Activated CD4-positive, alpha-beta memory T cell treated with anti-CD3 and anti-CD28 coated beads, Interleukin-2, amount 10 ng/mL, durations not matched to agents 7 days and 5 days (primary cell): ENCODE measurements around the gene CNTNAP2. TPM values are rescaled to one million over a fixed set of nuclear protein-coding genes. Genes with fewer than 3 reads are reported as not detected.

Experiments
- CTCF ChIA-PET: fragments of 350-600 bp; sonication (Branson Sonifier 250); formaldehyde crosslinking; loops from one replicate; lab custom pipeline; 2021; ENCODE audit warnings: antibody characterized with exemption, inconsistent platforms; lab: Charles Lee
- POLR2A ChIA-PET: fragments of 350-600 bp; sonication (Branson Sonifier 250); formaldehyde crosslinking; loops from one replicate; lab custom pipeline; 2021; ENCODE audit warnings: antibody characterized with exemption; lab: Charles Lee
- DNase-seq: peaks from one replicate; pipeline ENCODE4 v3.0.0-alpha.2; 2020
- H3K27ac Mint-ChIP-seq: one replicate; pipeline ENCODE4 v1.8.0; 2021; ENCODE audit warnings: mild to moderate bottlenecking, mixed read lengths
- H3K27me3 Mint-ChIP-seq: one replicate; pipeline ENCODE4 v1.8.0; 2021; ENCODE audit warnings: mixed read lengths
- H3K36me3 Mint-ChIP-seq: one replicate; pipeline ENCODE4 v1.8.0; 2021; ENCODE audit warnings: low read depth, mixed read lengths
- H3K4me1 Mint-ChIP-seq: one replicate; pipeline ENCODE4 v1.8.0; 2021; ENCODE audit warnings: mixed read lengths
- H3K4me3 Mint-ChIP-seq: one replicate; pipeline ENCODE4 v1.8.0; 2021; ENCODE audit warnings: mild to moderate bottlenecking, mixed read lengths
- H3K9me3 Mint-ChIP-seq: one replicate; pipeline ENCODE4 v1.8.0; 2021; ENCODE audit warnings: mixed read lengths
- total RNA-seq, 2 experiments: library from RNA; stranded (reverse); gene quantifications; one replicate each; pipeline ENCODE4 v1.2.3, GENCODE V29; 2021

Gene CNTNAP2
- total RNA-seq, 2 experiments from 2014 or later: not detected

DNA sequence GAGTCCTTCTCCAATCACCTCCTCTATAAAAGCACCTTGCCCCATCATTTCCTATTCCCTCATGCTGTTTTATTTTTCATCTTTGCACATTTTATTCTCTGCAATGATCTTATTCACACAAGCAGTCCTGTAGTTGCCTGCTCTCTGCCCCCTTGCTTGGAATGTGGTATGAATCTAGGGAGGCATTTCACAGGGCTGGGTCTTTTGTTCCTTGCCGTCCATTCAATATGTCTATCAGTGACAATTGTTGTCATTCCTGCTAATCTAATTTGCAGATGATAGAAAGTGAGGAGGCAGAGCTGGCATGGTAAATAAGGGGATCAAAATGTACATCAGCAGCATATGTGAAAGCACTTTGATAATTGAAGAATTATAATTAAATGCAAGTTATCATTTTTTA, 2227.8 kb downstream of the CNTNAP2 start:
- H3K27me3 Mint-ChIP-seq: peaks cover 30% of the 10 kb centered on the region
- H3K9me3 Mint-ChIP-seq: no peaks in the 10 kb centered on the region
- POLR2A ChIA-PET: no interaction called here
- H3K36me3 Mint-ChIP-seq: no peaks in the 10 kb centered on the region
- H3K4me3 Mint-ChIP-seq: no peak overlapping the region
- CTCF ChIA-PET: no interaction called here
- no peaks in the 10 kb centered on the region for H3K4me1 Mint-ChIP-seq
- DNase-seq: no peak
- H3K27ac Mint-ChIP-seq: no peak overlapping the region

DNA sequence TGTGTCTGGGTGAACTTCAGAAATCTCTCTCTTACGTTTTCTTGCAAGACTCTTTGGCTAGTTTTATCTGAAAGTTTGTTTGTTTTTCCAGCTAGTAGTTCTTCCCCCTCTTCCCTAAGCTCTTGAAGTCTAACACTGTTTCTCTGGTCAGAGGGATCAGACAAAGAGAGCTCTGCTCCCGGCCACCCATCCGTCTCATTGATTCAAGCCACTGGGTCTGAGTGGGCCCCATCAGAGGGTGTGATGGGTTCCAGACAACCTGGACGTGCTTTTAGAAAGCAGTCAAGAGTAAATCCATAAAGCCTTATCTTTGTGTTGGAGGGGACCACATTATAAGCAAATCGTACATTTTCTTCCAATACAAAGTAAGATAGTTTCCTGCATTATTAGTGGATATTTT, 2231.4 kb downstream of the CNTNAP2 start:
- Mint-ChIP-seq H3K9me3 (no peaks in the 10 kb centered on the region), H3K27me3 (peaks cover 4% of the 10 kb centered on the region), H3K4me1 (no peaks in the 10 kb centered on the region), H3K36me3 (no peaks in the 10 kb centered on the region), H3K4me3 (no peak overlapping the region), H3K27ac (no peak overlapping the region)
- CTCF ChIA-PET: no interaction called here
- POLR2A ChIA-PET: no interaction called here
- no peak for DNase-seq

DNA sequence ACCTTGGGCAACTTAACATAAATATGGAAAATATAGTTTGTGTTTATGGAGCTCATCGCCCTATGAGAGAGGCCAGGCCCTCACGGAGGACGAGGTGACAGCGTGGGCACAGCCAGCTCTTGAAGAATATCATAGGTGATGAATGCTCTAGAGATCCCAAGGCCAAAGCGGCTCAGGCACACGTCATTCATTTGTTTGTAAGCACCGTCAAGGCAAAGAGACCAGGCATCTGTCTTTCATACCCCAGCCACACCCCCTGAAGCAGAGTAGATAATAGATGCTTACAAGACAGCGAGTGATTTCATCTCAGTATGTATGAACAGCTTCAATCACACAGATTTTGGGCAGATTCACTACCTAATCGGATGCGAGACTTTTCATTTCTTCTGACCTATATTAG, 2231.9 kb downstream of the CNTNAP2 start:
- ChIA-PET CTCF (no interaction called here), POLR2A (no interaction called here)
- Mint-ChIP-seq H3K27me3 (peaks cover 2% of the 10 kb centered on the region), H3K36me3 (no peaks in the 10 kb centered on the region), H3K4me3 (no peak overlapping the region), H3K4me1 (no peaks in the 10 kb centered on the region), H3K9me3 (no peaks in the 10 kb centered on the region), H3K27ac (no peak overlapping the region)
- no peak for DNase-seq

DNA sequence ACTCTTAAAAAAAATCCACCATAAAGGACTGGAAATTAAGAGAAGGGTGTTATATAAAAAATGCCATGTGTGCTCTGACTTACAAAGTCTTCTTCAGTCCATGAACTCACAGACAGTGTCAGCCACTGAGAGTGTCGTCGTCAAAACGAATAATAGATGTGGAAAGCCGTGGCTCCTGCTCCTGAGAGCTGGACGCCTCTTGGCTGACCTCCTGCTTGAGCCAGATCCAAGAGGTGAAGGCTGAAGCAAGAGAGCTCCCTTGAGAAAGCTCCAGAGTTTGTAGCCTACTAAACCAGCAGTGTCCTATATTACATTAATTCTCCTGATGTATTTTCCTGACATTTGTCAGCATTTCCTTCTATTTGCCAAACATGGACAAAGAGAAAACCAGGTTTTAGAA, 2239.7 kb downstream of the CNTNAP2 start:
- Mint-ChIP-seq H3K27ac (no peak overlapping the region), H3K4me3 (no peak overlapping the region), H3K9me3 (no peaks in the 10 kb centered on the region), H3K4me1 (no peaks in the 10 kb centered on the region), H3K36me3 (no peaks in the 10 kb centered on the region), H3K27me3 (peaks cover 4% of the 10 kb centered on the region)
- ChIA-PET CTCF (no interaction called here), POLR2A (no interaction called here)
- no peak for DNase-seq

DNA sequence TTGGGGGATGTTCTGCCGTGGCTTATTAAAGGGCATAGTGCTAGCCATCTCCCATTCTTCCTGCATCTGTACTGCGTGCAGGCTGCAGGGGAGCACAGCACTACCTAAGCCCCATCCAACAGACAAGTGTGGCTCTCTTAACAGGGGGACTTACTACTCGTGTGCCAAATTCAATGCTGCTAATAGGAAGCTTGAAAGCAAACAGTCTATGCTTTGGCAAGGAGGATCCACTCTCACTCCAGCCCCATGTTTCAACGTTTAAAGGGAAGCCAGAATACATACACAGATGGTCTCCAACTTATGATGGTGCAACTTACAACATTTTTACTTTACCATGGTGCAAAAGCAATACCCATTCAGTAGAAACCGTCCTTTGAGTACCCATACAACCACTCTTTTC, 2245.9 kb downstream of the CNTNAP2 start:
- DNase-seq: no peak
- no peaks in the 10 kb centered on the region for H3K9me3 Mint-ChIP-seq
- no peaks in the 10 kb centered on the region for H3K4me1 Mint-ChIP-seq
- H3K27me3 Mint-ChIP-seq: peaks cover 2% of the 10 kb centered on the region
- H3K36me3 Mint-ChIP-seq: no peaks in the 10 kb centered on the region
- no peak overlapping the region for H3K27ac Mint-ChIP-seq
- H3K4me3 Mint-ChIP-seq: no peak overlapping the region
- POLR2A ChIA-PET: no interaction called here
- CTCF ChIA-PET: no interaction called here

DNA sequence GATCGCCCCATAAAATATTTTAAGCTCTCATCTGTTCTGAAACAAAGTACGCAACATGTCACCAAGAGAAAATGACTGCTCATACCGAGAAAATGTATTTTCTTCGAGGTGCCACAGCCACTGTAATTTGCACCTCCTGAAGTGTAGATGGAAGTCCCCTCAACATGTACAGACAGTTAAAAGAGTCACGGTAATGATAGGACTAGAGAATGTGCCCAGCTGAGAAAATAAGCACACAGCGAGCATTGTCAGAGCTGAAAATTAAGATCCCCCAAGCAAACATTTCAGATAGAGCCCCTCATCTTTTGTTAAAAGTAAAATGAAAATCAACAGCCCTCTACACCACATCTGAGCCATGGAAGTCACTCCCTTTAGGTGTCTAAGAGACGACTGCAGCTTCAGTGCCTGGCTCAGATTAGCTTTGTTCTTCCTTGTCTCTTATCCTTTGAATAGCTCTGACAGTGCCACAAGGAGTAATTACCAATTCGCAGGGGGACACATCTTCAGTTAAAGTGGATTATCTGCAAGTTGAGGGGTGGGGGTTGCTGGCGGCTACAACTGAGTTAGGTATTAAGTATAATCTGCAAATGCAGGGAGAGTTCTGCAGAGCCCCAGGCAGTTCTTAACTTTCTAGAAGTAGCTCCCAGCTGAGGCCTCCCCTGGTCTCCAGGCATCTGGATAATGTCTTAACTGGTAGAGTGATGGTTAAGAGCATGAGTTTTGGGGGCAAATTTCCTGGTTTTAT, 2251.3 kb downstream of the CNTNAP2 start:
- H3K27me3 Mint-ChIP-seq: no peaks in the 10 kb centered on the region
- DNase-seq: no peak
- H3K9me3 Mint-ChIP-seq: no peaks in the 10 kb centered on the region
- H3K27ac Mint-ChIP-seq: no peak overlapping the region
- H3K4me3 Mint-ChIP-seq: no peak overlapping the region
- no peaks in the 10 kb centered on the region for H3K36me3 Mint-ChIP-seq
- POLR2A ChIA-PET: no interaction called here
- CTCF ChIA-PET: no interaction called here
- no peaks in the 10 kb centered on the region for H3K4me1 Mint-ChIP-seq

DNA sequence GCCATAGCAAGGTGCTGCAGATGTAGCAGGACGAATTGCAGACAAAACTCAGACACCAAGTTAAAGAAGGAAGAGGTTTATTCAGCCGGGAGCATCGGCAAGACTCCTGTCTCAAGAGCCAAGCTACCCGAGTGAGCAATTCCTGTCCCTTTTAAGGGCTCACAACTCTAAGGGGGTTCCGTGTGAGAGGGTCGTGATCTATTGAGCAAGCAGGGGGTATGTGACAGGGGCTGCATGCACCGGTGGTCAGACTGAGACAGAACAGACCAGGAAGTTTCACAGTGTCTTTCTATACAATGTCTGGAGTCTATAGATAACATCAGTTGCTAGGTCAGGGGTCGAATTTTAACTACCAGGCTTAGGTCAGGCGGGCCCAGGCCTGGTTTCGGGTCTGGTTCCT, 2252.0 kb downstream of the CNTNAP2 start:
- no peaks in the 10 kb centered on the region for H3K27me3 Mint-ChIP-seq
- H3K27ac Mint-ChIP-seq: no peak overlapping the region
- ChIA-PET CTCF (no interaction called here), POLR2A (no interaction called here)
- no peak overlapping the region for H3K4me3 Mint-ChIP-seq
- DNase-seq: no peak
- no peaks in the 10 kb centered on the region for H3K36me3 Mint-ChIP-seq
- H3K4me1 Mint-ChIP-seq: no peaks in the 10 kb centered on the region
- no peaks in the 10 kb centered on the region for H3K9me3 Mint-ChIP-seq

DNA sequence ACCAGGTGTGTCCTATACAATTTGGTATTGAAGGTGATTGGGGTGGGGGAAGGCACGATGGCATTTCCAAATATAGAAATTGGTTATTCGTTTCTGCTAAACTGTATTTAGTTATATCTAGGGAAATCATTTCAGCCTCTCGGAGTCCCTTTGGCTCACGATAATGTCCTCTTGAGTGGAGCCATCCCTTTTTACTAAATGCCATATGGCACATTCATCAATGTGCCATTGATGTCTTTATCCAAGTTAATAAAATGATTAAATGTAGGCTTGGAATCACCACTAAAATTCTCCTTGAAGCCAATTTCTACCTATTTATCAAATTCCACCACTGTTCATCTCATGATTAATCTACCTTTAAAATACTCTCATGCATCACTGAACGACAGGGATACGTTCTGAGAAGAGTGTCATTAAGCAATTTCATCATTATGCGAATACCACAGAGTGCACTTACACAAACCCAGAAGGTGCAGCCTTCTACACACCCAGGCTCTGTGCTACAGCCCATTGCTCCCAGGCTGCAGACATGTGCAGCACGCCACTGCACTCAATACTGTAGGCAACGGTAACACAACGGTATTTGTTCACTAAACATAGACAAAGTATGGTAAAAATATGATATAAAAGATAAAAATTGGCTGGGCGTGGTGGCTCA, 2254.8 kb downstream of the CNTNAP2 start:
- Mint-ChIP-seq H3K4me1 (no peaks in the 10 kb centered on the region), H3K27ac (no peak overlapping the region), H3K4me3 (no peak overlapping the region), H3K36me3 (no peaks in the 10 kb centered on the region), H3K27me3 (no peaks in the 10 kb centered on the region), H3K9me3 (no peaks in the 10 kb centered on the region)
- ChIA-PET POLR2A (no interaction called here), CTCF (no interaction called here)
- DNase-seq: no peak

DNA sequence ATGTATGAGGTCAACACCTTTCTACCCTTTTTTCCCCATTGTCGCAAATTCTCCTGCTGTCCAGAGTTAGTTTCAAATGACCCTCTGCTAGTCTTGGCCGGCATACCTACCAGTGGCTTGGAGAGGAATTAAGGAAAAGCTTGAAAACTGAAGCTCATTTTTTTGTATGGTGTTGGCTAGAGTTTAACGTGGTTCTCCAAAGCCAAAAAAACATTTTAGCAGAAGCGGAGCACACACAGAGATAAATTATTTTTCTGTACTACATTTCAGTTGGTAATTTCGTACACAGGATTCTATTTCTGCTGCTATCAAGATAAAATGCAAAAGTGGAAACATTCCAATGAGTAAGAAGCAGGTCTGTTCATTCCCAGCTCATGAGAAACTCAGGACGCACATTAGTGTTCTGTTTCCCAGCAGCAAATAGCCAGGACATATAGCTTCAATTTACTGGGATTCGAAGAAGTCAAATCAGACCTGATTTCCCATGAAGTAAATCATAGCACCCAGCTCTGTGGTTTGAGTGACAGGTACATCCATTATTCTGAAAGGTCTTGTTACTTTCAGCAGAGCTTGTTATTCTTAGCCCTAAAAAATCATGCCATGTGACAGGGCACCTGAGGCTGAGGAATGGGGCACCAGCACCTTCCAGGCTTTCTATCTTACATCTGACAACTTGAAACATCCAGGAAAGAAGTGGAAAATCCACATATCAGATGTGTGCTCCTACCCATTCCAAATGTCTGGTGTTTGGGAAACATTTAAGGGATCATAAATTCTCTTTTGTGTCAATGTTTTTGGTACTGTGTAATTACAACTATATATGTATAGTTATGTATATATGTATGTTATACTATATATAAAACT, 2258.0 kb downstream of the CNTNAP2 start:
- no peaks in the 10 kb centered on the region for H3K36me3 Mint-ChIP-seq
- H3K4me1 Mint-ChIP-seq: no peaks in the 10 kb centered on the region
- H3K27me3 Mint-ChIP-seq: no peaks in the 10 kb centered on the region
- ChIA-PET POLR2A (no interaction called here), CTCF (no interaction called here)
- DNase-seq: no peak
- no peak overlapping the region for H3K4me3 Mint-ChIP-seq
- H3K9me3 Mint-ChIP-seq: no peaks in the 10 kb centered on the region
- no peak overlapping the region for H3K27ac Mint-ChIP-seq

DNA sequence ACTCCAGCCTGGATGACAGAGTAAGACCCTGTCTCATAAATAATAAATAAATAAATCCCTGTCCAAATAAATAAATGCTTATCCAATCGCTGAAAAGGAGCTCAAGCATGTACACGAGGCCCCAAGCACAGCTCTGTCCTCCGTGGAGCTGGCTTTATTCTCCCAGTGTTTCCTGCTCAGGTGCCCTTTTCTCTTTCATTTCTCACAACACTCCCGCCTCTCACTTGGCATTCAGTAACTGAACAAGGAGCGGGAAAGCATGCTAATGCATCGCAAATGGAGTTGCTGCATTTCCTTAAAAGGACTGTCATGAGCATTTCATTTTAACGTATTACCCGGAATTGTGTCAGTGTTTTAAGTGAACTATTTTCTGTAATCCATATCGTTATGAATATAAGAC, 2263.1 kb downstream of the CNTNAP2 start:
- no peak overlapping the region for H3K4me3 Mint-ChIP-seq
- ChIA-PET POLR2A (no interaction called here), CTCF (no interaction called here)
- H3K4me1 Mint-ChIP-seq: no peaks in the 10 kb centered on the region
- H3K36me3 Mint-ChIP-seq: no peaks in the 10 kb centered on the region
- H3K9me3 Mint-ChIP-seq: no peaks in the 10 kb centered on the region
- no peaks in the 10 kb centered on the region for H3K27me3 Mint-ChIP-seq
- H3K27ac Mint-ChIP-seq: no peak overlapping the region
- no peak for DNase-seq

DNA sequence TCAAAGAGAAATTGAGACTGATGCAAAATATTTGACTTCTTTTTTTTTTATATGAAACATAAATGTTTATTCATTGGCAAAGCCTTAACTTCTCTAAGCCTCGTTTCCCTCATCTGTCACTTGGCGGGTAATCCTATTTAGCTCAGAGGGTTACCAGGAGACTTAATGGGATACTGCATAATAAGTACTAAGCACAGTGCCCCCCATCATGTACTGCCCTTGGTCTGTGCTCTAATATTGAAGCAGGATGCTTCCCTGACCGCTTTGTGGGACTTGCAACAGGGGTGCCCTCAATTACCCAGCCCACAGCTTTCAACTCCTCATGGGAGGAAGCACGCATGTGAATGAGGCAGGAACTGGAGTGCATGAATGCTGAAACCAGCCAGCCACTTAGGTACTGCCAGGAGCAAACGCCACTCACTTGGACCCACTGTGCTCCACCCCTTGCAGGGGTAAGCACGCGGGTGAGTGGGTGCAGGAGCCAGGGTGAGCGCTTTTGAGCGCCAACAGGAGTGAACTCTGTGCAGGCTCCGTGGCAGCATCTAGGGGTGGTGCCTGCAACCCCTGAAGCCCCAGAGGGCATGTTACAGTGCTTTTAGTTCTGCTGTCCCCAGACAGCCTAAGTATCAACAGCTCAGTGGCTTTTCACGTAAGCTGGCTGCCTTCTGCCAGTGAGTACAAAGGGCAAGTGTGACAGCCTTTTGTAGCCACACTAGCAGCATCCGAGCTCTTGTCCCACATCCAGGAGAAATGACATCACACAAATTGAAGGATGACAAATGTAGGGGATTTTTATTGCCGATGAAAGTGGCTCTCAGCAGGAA, 2264.2 kb downstream of the CNTNAP2 start:
- H3K27ac Mint-ChIP-seq: no peak overlapping the region
- H3K4me1 Mint-ChIP-seq: no peaks in the 10 kb centered on the region
- DNase-seq: no peak
- ChIA-PET POLR2A (no interaction called here), CTCF (no interaction called here)
- no peaks in the 10 kb centered on the region for H3K9me3 Mint-ChIP-seq
- H3K4me3 Mint-ChIP-seq: no peak overlapping the region
- H3K27me3 Mint-ChIP-seq: no peaks in the 10 kb centered on the region
- H3K36me3 Mint-ChIP-seq: no peaks in the 10 kb centered on the region

DNA sequence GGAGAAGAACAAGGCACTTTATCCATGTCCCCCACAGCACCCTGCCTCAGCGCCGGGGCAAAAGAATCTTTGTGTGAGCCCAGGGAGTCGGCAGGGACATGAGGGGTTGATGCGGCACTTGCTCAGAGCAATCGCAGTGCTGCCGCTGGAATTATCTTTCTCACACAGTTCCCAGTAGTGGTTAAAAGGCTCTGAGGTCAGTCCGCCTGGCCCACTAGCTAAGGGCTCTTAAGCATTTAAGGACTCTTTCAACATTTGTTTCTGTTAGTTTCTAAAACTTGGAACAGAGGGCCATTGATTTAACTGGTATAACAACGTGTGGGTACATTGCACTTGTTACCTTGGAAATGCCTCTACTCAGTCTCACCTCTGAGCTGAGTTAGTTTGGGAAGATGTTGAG, 2266.0 kb downstream of the CNTNAP2 start:
- Mint-ChIP-seq H3K36me3 (no peaks in the 10 kb centered on the region), H3K27ac (no peak overlapping the region), H3K4me1 (no peaks in the 10 kb centered on the region), H3K4me3 (no peak overlapping the region), H3K27me3 (no peaks in the 10 kb centered on the region), H3K9me3 (no peaks in the 10 kb centered on the region)
- DNase-seq: no peak
- POLR2A ChIA-PET: no interaction called here
- CTCF ChIA-PET: no interaction called here

DNA sequence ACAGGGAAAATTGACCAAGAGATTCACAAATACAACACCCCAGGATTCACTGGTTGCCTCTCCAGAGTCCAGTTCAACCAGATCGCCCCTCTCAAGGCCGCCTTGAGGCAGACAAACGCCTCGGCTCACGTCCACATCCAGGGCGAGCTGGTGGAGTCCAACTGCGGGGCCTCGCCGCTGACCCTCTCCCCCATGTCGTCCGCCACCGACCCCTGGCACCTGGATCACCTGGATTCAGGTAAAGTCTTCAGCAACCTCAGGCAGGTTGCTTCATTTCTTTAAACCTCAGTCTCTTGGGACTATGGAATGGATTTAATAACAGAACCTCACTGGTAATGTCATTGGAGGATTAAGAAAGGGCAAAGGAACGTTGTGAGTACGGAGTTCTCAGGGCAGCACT, 2267.1 kb downstream of the CNTNAP2 start:
- ChIA-PET POLR2A (no interaction called here), CTCF (no interaction called here)
- H3K9me3 Mint-ChIP-seq: no peaks in the 10 kb centered on the region
- no peaks in the 10 kb centered on the region for H3K27me3 Mint-ChIP-seq
- H3K27ac Mint-ChIP-seq: no peak overlapping the region
- no peaks in the 10 kb centered on the region for H3K36me3 Mint-ChIP-seq
- H3K4me1 Mint-ChIP-seq: no peaks in the 10 kb centered on the region
- no peak for DNase-seq
- H3K4me3 Mint-ChIP-seq: no peak overlapping the region
